Prostate gland (tissue), 2 donors: ENCODE data around the gene RPL21. TPM values are rescaled to one million over a fixed set of nuclear protein-coding genes. Genes with fewer than 3 reads are reported as not detected.
"Not testable (repeated sequence)": the region's sequence is repeated elsewhere in the genome, so short reads cannot be mapped to it uniquely, and the experiment has no call there.

ENCODE experiments used
- DNase-seq: peaks from one replicate; pipeline ENCODE4 v3.0.0-alpha.2; 2019; ENCODE audit warnings: low spot score
- H3K27ac ChIP-seq, 2 donors: fragments of 200-600 bp; sonication (generic); 2 replicates each; pipeline ENCODE4 v1.5.1; 2017 to 2019
- H3K27me3 ChIP-seq: fragments of 200-600 bp; sonication (generic); replicated peaks from 2 replicates; pipeline ENCODE4 v1.5.1; 2019; ENCODE audit not compliant: insufficient read depth
- H3K36me3 ChIP-seq, 2 donors: fragments of 200-600 bp; sonication (generic); 1 replicate in 1 of 2; 2 replicates in 1 of 2; pipeline versions ENCODE4 v1.5.1 to v1.8.1; 2017 to 2019
- H3K4me1 ChIP-seq: fragments of 200-600 bp; sonication (generic); replicated peaks from 2 replicates; pipeline ENCODE4 v1.5.1; 2019
- H3K4me3 ChIP-seq, 2 donors: fragments of 200-600 bp; sonication (generic); 2 replicates each; pipeline ENCODE4 v1.5.1; 2017 to 2019
- H3K9me3 ChIP-seq: fragments of 200-600 bp; sonication (generic); 2 replicates; pipeline ENCODE4 v1.5.1; 2017
- CTCF ChIP-seq, 4 experiments: fragments of 200-600 bp in 2 of 4; fragments of 450-650 bp in 2 of 4; sonication (generic) in 2 of 4; IDR thresholded peaks; 1 replicate in 3 of 4; 2 replicates in 1 of 4; pipeline ENCODE4 v1.5.1; 2016 to 2019; ENCODE audit warnings: antibody characterized with exemption in 4 of 4, mild to moderate bottlenecking in 2 of 4, moderate library complexity in 2 of 4
- POLR2A ChIP-seq: fragments of 450-650 bp; IDR thresholded peaks from one replicate; pipeline ENCODE4 v1.6.1; 2016; ENCODE audit warnings: antibody characterized with exemption, mild to moderate bottlenecking
- POLR2AphosphoS5 ChIP-seq: sonication (generic); formaldehyde crosslinking; IDR thresholded peaks from one replicate; pipeline ENCODE4 v1.6.1; 2017; ENCODE audit warnings: antibody characterized with exemption
- WGBS: methylation state at CpG from one replicate; pipeline ENCODE4 v1.1.5; 2018; 5-methylcytosine and 5-hydroxymethylcytosine counted together
- intact Hi-C: fragments of 100-400 bp; cut with DNase I; formaldehyde crosslinking; loops from one replicate; pipeline ENCODE4 v1.14.2; 2022
- total RNA-seq, 2 donors: library from RNA; depleted of rRNA; stranded (reverse); fragments of >200 nt; gene quantifications; one replicate each; pipeline ENCODE4 v1.1.0, GENCODE V29; 2016

Gene RPL21
- total RNA-seq, 2 donors from 2014 or later = 338 to 1,109 TPM

GRCh38 chr13:27298849-27299248 lies 47.5 kb downstream of the RPL21 start:
- H3K36me3 ChIP-seq = no peaks in the 10 kb centered on the region
- DNase-seq = no peak
- intact Hi-C loops = no loop called here
- no peaks in the 10 kb centered on the region for H3K27me3 ChIP-seq
- no peaks in the 10 kb centered on the region for H3K9me3 ChIP-seq
- H3K27ac ChIP-seq = no peak overlapping the region
- 68% methylated on average over 5 of the region's 5 CpGs for WGBS
- H3K4me1 ChIP-seq = no peaks in the 10 kb centered on the region
- no peak overlapping the region for H3K4me3 ChIP-seq
- TF ChIP-seq POLR2A = no peak
- TF ChIP-seq CTCF (IDR thresholded peaks at IDR 0.05) = no peak
- no peak for TF ChIP-seq POLR2AphosphoS5

- not testable (repeated sequence) for H3K4me3 ChIP-seq
- 89% methylated on average over 7 of the region's 7 CpGs for WGBS
Observed at GRCh38 chr13:27300406-27300805, 49.0 kb downstream of the RPL21 start.

GRCh38 chr13:27300941-27301586 lies 49.7 kb downstream of the RPL21 start:
- Histone ChIP-seq H3K27me3 (no peaks in the 10 kb centered on the region), H3K4me1 (no peaks in the 10 kb centered on the region), H3K9me3 (no peaks in the 10 kb centered on the region), H3K27ac (no peak overlapping the region), H3K36me3 (no peaks in the 10 kb centered on the region), H3K4me3 (no peak overlapping the region)
- intact Hi-C loops = no loop called here
- DNase-seq = no peak
- TF ChIP-seq POLR2AphosphoS5 = no peak
- TF ChIP-seq CTCF (IDR thresholded peaks at IDR 0.05) = no peak
- TF ChIP-seq POLR2A = no peak
- 62% methylated on average over 6 of the region's 6 CpGs for WGBS

More at GRCh38 chr13:27300406-27300805, 49.0 kb downstream of the RPL21 start:
- H3K9me3 ChIP-seq, intact Hi-C loops, H3K36me3 ChIP-seq, H3K4me1 ChIP-seq, H3K27ac ChIP-seq, H3K27me3 ChIP-seq, DNase-seq: not testable (repeated sequence)

- no peaks in the 10 kb centered on the region for H3K36me3 ChIP-seq
- H3K9me3 ChIP-seq = no peaks in the 10 kb centered on the region
- no peak overlapping the region for H3K4me3 ChIP-seq
- DNase-seq = no peak
- 40% methylated on average over 4 of the region's 4 CpGs for WGBS
- no peak overlapping the region for H3K27ac ChIP-seq
- no peaks in the 10 kb centered on the region for H3K27me3 ChIP-seq
- no peak for TF ChIP-seq POLR2A
- no peak for TF ChIP-seq POLR2AphosphoS5
- TF ChIP-seq CTCF (IDR thresholded peaks at IDR 0.05) = no peak
- intact Hi-C loops = no loop called here
- no peaks in the 10 kb centered on the region for H3K4me1 ChIP-seq
Observed at GRCh38 chr13:27302643-27303262, 51.4 kb downstream of the RPL21 start.

- intact Hi-C loops = no loop called here
- DNase-seq = no peak
- 96% methylated on average over 4 of the region's 4 CpGs for WGBS
- Histone ChIP-seq H3K4me3 (no peak overlapping the region), H3K27ac (no peak overlapping the region), H3K36me3 (no peaks in the 10 kb centered on the region), H3K27me3 (no peaks in the 10 kb centered on the region), H3K4me1 (no peaks in the 10 kb centered on the region), H3K9me3 (no peaks in the 10 kb centered on the region)
- TF ChIP-seq POLR2AphosphoS5 (no peak), CTCF (IDR thresholded peaks at IDR 0.05) (no peak), POLR2A (no peak)
Observed at GRCh38 chr13:27304099-27304498, 52.7 kb downstream of the RPL21 start.
